ENCODE measurements around the gene DIAPH2.
"Not testable (repeated sequence)": the region's sequence is repeated elsewhere in the genome, so short reads cannot be mapped to it uniquely, and the experiment has no call there.

DIAPH2 gene

DNA sequence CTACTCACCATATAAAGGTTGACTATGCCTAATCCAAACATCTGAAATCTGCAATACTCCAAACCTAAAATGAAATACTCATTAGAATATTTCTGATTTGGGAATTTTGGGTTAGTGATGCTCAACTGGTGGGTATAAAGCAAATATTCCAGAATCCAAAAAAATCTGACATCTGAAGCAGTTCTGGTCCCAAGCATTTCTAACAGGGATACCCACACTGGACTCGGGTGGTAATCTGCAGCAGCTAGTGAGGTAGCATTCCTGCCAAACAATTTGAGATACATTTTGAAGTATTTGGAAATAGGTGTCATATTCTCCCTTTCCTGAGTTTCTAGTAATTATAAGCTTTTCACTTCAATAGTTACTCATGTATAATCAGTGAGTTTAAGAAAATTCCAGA lies 149.5 kb downstream of the DIAPH2 start:
- no peak for DNase-seq

DNA sequence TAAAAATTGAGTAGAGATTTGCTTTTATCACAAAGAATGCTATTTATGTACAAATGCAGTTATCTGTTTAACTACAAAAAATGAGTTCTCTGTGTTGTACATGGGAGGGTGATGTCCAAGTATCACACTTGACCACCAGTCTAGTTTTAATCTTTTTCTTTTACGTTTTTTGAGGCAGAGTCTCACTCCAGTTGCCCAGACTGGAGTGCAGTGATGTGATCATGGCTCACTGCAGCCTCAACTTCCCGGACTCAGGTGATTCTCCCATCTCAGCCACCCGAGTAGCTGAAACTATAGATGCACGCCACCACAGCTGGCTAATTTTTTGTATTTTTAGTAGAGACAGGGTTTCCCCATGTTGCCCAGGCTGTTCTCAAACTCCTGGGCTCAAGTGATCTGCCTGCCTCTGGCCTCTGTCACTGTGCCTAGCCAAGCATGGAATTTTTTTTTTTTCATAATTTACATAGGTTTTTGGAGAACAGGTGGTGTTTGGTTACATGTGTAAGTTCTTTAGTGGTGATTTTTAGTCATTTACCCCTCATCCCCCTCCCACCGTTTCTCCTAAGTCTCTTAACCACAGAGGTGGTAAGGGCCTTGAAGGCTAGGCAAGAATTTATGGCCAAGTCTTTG lies 151.1 kb downstream of the DIAPH2 start:
- no peak for DNase-seq

DNA sequence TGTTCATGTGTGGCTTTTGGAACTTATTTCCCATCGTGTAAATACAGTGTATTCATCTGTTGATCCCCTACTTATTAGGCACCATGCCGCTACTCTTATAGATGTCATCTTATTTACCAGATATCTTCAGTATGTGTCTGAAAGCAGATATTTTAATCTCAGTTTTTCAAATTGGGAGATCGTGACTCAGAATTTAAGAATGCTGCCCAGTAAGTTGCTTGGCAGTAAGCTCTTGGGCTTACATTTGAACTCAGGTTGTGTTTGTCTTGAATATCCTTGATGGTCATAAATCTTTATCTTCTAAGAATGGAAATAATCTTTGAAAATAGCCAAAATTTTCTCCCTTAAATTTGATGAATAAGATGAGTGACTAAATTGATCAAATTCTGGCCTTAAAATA lies 153.2 kb downstream of the DIAPH2 start:
- DNase-seq = no peak

DNA sequence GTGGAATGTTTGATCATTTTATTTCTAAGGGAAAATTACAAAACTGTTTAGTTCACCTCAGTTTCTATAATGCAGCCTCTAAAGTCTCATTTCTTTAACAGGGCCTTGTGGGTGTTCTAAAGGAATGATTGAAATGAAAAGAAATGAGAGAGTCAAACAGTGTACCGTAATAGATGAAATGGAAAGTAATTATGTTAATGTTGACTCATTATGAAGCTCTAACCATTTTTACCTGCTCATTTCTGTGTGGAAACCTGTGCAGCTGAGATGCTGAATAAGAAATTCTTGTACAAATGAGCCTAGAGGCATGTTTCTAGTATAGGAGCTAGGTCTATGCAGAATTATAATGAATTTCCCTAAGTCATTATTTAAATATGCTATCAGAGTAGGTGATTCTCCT lies 153.9 kb downstream of the DIAPH2 start:
- DNase-seq = no peak

DNA sequence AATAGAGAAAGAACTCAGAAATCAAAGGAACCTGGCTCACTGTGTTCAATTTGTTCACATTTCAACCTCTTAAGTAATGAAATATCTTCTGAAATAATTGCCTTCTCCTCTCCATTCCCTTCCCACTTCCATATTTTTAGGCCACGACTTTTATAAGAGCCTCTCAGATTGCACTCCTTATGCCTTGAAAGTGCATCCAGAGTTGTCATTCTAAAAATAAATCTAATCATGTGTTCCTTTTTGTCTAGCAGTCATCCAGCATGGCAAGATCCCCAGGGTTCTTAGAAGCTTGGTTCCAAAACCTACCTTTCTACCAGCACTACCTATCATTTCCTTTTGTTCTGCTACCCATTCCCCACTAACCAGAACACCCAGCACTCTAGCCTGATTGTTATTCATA lies 156.7 kb downstream of the DIAPH2 start:
- DNase-seq = no peak

DNA sequence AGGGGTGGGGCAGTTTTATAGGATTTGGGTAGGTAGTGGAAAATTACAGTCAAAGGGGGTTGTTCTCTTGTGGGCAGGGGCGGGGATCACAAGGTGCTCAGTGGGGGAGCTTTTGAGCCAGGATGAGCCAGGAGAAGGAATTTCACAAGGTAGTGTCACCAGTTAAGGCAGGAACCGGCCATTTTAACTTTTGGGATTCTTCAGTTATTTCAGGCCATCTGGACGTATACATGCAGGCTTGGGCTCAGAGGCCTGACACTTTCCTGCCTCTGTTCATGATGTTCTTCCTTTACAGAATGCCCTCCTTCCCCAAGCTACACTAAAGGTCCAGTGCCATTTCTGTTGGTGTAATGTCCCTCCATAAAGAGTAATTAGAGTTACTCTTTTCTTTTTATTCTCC lies 157.2 kb downstream of the DIAPH2 start:
- not testable (repeated sequence) for DNase-seq

DNA sequence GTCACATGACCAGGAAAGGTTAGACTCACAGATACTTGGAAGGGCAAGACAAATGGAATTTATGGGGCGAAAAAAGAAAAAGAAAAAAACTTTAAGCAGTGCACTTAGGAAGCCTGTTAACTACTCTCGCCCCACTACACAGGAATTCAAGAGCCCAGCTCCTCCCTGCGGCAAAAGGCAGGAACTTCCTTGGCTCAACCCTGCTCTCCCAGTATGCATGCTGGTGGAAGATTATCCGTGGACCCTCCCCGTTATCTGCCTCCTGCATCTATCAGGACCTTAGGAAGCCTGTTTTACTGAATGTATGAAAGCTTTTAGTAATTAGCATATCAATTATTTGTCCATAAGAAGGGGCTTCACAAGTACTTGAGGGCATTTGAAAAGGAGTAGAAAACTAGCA lies 158.9 kb downstream of the DIAPH2 start:
- no peak for DNase-seq

DNA sequence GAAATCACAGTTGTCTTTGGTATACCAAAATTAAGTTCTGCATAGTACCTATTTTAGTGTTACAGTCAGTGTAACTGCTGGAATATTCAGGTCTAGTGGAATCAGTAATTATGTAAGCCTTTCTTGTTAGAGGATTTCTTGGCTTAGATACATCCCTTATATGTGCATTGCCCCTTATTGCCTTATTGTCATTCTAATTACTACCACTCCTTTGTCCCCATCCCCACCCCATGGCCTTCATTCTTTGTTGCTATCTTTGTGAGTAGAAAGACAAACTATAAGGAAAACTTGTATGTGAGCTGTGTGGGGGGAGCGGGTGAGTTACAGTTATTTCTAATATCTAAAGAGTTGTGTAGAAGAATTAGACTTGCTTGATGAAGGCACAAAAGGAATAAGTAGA lies 162.2 kb downstream of the DIAPH2 start:
- no peak for DNase-seq

DNA sequence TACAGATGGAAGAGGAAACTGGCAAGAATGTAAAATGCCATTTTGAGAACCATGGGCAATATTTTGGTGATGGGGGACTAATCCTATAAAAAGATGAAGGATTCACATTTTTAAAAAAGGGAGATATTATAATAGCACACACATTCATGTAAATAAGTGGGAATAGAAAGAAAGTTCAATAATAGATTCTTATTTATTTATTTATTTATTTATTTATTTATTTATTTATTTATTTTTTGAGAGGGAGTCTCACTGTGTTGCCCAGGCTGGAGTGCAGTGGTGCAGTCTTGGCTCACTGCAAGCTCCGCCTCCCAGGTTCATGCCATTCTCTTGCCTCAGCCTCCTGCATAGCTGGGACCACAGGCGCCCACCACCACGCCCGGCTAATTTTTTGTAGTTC lies 174.8 kb downstream of the DIAPH2 start:
- not testable (repeated sequence) for DNase-seq

DNA sequence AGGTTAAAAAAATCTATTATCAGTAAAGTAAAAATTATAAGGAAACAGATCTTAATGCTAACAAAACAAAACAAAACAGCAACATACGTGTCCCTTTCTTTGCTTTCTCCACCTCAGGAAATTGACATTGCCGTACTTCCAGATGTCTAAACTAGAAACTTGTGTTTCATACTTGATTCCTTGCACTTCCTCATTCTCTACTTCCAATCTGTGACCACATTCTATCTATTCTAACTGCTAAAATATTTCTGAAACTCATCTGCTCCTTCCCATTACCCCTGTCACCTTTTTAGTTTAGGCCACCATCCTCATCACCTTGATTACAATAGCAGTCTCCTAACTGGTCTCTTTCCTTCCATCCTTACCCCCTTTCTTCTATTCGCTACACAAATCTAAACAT lies 176.6 kb downstream of the DIAPH2 start:
- no peak for DNase-seq

DNA sequence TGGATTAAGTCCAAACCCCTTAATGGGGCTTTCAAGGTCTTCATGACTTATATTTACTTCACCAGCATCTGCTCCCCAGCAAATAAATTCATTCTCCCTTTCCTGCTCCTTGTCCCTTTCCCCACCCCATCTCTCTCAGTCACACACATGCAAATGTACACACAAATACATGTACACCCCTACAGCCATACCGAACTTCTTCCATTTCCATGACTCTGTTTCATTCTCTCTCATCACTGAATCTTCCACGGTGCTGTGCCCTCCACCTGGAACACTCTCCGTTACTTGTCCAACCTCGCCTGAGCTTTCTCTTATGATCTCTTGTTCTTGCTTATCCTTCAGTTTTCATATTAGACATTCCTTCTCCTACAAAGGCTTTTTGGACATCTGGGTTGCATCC lies 177.0 kb downstream of the DIAPH2 start:
- no peak for DNase-seq

DNA sequence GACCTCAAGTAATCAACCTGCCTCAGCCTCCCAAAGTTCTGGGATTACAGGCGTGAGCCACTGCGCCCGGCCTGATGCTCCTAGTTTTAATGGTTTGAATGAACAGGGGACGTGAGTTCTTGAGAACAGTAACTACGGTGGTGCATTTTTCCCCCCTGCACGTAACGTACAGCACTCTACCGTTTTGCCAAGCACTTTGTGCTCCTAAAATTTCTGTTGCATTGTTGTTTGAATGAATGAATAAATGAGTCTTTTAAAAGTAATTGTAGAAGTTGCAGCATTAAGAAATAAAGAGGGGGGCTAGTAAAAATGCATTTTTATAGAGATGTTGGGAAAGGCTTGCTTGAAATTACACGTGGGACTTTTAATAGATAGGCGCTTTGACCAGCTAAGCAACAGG lies 199.0 kb downstream of the DIAPH2 start, which contains the start of gene RPA4:
Gene RPA4, plus strand, starts transcription at position 301 of the 400 bp plus-strand sequence. CDS start 403 bp downstream, outside the sequence.
- DNase-seq = no peak

DNA sequence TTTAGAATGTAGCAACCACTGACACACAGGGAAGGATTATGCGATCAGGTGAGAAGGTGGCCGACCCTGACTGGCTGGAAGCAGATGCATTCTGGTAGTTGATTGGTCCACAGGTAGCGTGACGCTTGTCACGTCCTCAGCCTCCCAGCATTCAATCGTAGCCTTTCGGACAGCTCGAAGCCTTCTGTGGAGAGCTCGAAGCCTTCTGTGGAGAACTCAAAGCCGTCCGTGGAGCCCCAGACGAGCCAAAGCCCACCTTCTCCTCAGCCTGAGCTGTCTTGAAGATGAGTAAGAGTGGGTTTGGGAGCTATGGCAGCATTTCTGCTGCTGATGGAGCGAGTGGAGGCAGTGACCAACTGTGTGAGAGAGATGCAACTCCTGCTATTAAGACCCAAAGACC lies 199.4 kb downstream of the DIAPH2 start:
- DNase-seq = no peak

DNA sequence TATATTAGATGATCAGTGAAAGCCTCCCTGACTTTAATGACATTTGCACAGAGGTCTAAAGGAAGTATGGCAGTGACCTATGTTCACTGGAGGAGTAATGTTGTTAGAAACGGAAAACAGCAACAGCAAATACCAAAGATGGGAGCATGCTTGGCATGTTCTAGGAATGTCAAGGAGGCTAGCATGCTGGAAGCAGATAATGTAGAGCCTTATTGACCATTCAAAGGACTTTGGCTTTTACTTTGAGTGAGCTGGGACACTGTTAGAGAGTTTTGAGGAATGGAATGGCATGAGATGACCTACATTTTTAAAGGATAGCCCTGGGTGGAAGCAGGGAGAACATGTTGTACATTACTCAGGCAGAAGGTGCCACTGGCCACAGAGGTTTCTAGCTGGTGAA lies 205.1 kb downstream of the DIAPH2 start:
- no peak for DNase-seq

DNA sequence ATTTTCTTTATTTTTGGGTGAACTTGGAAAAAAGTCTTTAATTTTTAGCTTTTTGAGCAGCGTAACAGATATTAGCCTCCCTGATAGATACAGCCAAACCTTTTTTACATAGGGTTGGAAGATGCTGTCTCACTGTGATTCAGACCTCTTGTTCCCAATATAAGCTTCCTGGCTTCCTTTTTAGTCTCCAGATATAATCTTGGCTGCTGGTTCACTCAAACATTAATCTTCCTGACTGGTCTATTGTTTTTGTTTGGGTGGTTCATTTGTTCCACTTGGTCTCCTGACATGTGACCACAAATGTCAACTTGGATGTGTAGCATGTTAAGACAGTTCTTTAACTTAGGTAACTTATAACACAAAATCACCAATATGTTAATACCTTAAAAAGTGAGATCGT lies 222.1 kb downstream of the DIAPH2 start:
- no peak for DNase-seq

DNA sequence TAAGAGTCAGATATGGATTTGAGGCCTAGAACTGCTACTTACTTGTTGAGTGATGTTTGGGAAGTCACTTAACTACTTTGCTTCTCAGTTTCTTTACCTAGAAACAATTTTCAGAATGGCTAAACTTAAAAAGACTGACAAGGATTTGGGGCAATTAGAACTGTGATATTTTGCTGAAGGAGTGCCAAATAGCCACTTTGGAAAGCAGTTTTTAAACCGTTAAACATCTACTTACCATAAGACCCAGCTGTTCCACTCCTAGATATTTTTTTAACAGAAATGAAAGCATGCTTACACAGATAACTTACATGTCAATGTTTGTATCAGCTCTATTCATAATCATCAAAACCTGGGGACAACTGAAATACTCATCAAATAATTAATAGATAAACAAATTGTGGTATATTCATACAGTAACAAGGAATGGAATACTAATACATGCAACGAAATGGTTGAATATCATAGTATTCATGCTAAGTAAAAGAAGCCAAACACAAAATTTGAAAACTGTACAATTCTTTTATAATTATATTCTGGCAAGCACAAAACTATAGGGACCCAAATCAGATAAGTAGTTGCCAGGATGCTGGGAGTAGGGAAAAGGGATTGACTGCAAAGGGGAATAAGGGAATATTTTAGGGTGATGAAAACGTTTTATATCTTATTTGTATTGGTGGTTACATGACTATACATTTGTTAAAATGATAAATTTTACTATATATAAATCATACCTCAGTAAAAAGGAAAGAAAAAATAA lies 223.1 kb downstream of the DIAPH2 start:
- no peak for DNase-seq

DNA sequence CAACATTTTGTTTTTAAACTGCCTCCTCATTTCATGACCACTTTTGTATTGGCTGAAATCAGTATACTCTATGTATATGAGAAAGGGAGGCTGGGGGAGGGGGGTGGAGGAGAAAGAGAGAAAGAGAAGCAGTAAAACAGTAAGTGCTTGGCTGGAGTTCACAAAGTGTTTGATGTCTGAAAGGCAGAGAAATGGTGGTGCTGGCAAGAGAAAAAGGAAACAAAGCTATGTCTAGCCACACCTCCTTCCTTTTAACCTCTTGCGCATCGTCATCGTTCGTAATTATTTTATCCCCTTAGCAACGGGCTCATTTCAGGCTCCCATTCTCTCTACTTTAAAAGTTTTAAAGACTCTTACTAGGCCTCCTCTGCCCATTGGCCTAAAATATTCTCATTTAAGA lies 224.6 kb downstream of the DIAPH2 start:
- DNase-seq = no peak

DNA sequence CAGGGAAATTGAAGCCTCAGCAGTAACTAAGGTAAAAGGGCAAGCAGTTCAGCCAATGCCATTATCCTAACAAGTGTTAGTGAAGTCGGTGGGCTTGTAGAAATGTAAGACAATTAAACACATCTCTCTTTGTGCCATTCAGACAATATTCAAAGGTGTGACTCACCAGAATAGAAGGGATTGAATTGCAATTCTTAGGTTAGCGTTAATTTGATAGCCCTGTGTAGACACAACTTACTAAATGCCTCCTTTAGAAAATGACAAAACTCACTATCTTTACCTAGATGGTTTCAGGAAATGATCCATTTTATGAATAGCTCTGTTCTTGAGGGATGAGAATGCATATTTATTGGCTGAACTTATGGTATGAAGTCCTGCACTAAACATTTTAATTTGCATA lies 234.2 kb downstream of the DIAPH2 start:
- no peak for DNase-seq

DNA sequence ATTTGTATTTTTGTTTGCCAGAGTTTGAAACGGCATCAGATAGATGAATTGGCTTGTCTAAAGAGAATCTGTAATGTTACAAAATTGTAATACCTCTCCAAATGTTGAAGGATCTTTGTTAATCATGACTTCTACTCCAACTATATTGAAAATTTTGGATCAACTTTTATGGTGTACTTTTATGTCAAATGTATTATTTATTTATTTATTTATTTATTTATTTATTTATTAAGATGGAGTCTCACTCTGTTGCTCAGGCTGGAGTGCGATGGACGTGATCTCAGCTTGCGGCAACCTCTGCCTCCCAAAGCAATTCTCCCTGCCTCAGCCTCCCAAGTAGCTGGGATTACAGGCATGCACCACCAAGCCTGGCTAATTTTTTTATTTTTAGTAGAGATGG lies 235.0 kb downstream of the DIAPH2 start:
- DNase-seq = no peak

DNA sequence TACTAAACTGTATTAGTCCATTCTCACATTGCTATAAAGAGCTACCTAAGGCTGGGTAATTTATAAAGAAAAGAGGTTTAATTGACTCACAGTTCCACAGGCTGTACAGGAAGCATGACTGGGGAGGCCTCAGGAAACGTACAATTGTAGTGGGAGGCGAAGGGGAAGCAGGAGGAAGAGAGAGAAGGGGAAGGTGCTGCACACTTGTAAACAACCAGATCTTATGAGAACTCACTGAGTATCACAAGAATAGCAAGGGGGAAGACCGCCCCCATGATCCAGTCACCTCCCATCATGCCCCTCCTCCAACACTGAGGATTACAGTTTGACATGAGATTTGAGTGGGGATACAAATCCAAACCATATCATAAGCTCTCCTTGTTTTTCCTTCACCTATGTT lies 239.9 kb downstream of the DIAPH2 start:
- DNase-seq = no peak

DNA sequence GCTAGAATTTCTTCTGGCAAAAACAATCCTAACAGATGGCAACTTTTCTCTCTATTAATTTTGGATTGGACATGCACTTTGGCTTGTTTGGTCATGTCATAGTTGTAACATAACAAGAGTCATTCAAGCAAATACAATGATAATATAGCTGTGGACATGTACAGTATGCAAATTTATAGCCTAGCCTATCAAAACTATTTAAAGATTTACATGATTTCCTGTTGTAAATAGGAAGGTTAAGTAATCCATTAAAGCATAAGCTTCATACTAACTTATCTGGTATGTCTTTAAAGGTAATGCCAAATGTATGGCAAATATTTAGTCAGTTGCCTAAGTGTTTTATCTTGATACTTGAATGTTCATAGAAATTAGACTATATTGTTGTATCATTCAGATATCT lies 244.4 kb downstream of the DIAPH2 start:
- DNase-seq = no peak

DNA sequence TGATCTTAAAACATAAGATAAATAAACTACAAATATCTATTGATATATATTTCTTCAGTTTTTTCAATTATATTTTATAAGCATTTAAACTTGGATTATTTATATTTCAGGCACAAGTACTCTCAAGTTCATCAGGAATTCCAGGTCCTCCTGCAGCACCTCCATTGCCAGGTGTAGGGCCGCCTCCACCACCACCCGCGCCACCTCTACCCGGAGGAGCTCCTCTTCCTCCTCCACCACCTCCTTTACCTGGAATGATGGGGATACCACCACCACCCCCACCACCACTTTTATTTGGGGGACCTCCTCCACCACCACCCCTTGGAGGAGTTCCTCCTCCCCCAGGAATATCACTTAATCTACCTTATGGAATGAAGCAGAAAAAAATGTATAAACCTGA lies 273.1 kb downstream of the DIAPH2 start:
- DNase-seq = no peak

DNA sequence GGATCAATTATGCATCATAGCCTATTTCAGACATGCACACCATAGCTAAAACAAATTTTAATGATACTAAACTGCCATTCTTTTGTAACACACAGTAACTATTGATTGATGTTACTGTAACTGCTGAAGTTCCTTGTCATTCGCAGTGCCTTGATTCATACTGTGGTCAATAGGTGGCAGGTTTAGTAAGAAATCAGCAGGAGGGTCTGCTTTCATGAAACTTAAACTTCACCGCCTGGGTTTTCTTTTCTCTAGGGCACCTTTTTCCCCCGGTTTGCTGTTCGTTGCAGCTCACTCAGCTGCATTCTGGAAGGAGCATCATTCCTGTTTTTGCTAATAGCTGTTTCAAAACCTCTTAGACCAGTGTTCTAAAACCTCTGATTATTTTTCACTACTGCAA lies 287.2 kb downstream of the DIAPH2 start:
- DNase-seq = no peak

DNA sequence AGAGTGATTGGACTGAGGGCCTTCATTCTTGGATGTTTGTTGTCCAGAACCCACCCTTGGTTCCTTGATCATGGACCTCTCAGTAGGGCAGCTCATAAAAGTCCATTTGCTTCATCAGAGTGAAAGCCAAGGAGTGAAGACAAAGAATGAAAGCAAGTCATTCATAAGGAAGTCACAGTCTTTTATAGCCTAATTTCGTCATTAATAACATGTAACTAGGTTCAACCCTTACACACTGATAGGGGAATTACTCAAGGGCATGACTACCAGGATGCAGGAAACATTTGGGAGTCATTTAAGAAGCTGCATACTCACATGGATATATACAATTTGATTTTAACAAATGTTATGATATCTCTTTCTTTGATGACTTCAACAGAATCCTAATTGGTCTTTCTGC lies 294.3 kb downstream of the DIAPH2 start:
- no peak for DNase-seq

DNA sequence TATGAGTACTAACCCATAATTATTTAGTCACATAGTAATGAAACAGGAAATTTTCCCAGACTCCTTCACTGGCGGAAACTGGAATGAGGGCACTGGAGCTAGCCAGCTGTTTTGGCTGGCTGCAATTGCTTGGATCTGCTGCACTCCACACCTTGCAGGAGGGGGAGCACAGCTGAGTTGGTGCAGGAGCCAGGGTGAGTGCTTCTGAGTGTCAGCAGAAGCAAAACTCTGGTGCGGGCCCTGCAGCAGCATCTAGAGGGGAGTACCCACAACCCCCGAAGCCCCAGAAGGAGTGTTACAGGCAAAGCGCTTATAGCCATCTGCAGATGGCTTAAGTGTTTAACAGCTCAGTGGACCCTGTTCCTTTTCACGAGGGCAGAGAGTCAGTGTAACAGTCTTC lies 295.1 kb downstream of the DIAPH2 start:
- DNase-seq = no peak

All from NCI-H1417 treated with DMSO at 0.1 percent for 48 hours (cell line).